ENCODE results near the gene KCNJ1.
A peak's percentile ranks its signal among the peaks of the same experiment; 100 is the strongest.

KCNJ1 gene

DNA sequence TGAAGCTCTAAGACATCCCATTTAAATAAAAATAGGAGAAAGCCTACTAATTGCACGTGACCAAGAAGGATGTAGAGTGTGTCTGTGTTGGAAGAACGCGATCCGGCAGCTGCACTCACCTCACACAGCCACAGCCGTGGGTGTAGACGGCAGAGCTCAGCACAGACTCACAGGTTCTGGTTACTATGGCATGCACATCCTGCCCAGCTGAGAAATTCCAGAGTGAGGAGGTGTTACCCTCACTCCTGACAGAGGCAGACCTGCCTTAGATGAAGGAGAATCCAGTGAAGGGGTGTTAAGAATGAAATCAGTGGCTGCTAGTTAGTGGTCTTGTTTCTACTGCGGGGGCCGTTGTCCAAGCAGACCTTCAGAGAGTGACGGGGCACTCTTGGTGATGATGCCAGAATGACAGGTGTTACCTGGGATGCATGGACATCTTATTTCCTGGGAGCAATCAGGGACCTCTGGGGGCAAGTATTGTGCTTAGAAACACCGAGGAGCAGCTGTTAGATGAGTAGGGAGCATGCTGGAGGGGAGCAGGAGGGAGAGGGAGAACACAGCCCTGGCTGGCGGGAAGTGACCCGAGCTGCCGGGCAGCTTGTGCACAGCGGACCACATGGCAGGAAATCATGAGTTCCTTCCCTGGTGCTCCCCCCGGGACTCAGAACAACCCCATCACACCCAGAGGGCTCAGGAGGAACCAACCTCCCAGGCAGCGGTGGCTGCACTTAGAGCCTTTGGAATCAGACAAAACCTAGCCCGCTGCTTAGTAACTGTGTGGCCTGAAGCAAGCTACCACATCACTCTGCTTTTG lies 36.4 kb upstream of the KCNJ1 start:
- DNase-seq (ENCODE audit: low read depth, low spot score), result no peak
- no peak overlapping the region for H3K4me3 ChIP-seq (ENCODE audit: low read length)

DNA sequence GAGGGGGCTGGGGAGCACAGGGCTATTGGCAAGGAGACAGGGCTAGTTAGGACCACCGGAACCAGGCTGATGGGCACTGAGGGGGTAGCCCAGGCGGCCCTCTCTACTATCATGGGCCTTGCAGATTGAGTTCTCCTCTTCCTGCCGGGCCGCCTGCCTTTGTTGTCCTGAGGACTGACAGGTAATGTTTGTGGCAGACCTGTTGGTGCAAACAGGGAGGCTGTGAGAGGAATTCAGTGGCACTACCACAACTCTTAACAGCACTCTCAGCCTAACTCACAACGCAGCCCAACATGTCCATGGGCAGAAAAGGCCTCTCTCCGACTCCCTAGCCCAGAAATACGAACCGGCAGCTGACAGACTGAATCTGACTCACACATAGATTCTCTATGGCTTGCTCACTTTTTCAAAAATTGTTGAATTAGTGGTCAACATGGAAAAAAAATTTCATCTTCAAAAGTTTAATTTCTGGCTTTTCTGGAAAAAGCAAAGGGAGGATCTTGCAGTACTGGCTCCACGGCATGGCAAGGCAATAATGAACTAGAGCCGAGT lies 35.5 kb upstream of the KCNJ1 start:
- DNase-seq (ENCODE audit: low read depth, low spot score), result no peak
- no peak overlapping the region for H3K4me3 ChIP-seq (ENCODE audit: low read length)

GRCh38 chr11:128901653-128902514 lies 34.8 kb upstream of the KCNJ1 start:
- H3K4me3 ChIP-seq (ENCODE audit: low read length), result no peak overlapping the region
- DNase-seq (ENCODE audit: low read depth, low spot score), result no peak

- no peak overlapping the region for H3K4me3 ChIP-seq (ENCODE audit: low read length)
- DNase-seq (ENCODE audit: low read depth, low spot score), result no peak
These were observed 33.4 kb upstream of the KCNJ1 start for GRCh38 chr11:128900468-128900867.

DNA sequence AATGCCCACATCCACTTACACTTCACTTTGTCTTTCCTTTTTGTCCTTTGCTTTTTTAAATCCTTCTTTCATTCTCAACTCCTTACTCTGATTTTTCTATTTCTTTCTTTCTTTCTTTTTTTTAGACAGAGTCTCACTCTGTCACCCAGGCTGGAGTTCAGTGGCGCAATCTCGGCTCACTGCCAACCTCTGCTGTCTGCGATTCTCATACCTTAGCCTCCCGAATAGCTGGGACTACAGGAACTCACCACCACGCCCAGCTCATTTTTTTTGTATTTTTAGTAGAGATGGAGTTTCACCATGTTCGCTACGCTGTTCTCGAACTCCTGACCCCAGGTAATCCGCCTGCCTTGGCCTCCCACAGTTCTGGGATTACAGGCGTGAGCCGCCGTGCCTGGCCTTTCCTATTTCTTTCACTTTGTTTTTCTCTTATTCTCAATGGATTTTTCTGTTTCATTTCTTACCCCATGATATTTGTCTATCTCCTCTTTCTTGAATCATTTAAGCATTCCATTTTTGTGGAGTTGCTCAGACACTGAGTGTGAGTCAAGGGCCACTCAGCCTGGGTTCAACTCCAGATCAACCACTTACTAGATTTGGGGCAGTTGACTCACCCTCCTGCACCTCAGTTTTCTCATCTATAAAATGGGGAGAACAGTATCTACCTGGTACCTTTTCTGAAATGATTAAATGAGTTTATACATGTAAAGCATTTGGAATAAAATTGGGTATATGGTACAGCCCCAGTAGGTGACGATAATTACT lies 31.7 kb upstream of the KCNJ1 start:
- no peak overlapping the region for H3K4me3 ChIP-seq (ENCODE audit: low read length)
- DNase-seq (ENCODE audit: low read depth, low spot score), result no peak

DNA sequence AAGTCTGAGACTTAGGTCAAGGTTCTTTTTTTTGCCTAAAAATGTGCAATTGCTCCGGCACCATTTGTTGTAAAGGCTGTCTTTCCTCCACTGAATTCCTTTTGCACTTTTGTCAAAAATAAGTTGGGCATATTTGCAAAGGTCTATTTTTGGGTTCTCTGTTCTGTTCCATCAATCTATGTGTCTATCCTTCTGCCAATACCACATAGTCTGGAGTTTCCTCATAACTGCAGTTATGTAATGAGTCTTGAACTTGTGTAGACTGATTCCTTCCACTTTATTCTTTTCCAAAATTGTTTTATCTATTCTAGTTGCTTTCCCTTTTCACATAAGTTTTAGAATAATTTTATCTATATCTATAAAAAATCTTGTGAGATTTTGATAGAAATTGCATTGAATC lies 30.7 kb upstream of the KCNJ1 start:
- DNase-seq (ENCODE audit: low read depth, low spot score), result no peak
- H3K4me3 ChIP-seq (ENCODE audit: low read length), result no peak overlapping the region

- no peak for DNase-seq (ENCODE audit: low read depth, low spot score)
- no peak overlapping the region for H3K4me3 ChIP-seq (ENCODE audit: low read length)
These were observed 29.3 kb upstream of the KCNJ1 start for GRCh38 chr11:128896356-128896755.

DNA sequence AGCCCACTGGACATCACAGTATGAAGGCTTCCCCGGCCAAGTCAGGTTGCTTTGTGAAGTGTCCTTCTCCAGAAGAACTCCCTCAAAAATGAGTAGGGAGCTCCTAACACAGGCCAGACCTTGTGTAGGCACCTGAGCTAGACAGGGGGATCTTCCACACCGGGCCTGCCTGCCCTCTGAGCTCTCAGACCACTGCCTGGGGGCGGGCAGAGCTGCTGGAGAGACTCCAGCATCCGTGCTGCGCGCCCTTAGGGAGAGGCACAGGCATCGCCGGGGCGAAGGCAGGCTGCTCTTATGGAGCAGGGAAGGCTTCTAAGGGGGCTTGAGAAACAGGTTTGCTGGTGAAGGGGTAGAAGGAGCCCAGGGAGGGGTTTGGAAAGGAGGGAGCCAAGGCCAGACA lies 28.4 kb upstream of the KCNJ1 start:
- no peak overlapping the region for H3K4me3 ChIP-seq (ENCODE audit: low read length)

GRCh38 chr11:128894685-128895084 lies 27.6 kb upstream of the KCNJ1 start:
- H3K4me3 ChIP-seq (ENCODE audit: low read length), result no peak overlapping the region
- DNase-seq (ENCODE audit: low read depth, low spot score), result no peak

More for the DNA sequence above, 28.4 kb upstream of the KCNJ1 start:
- no peak for DNase-seq (ENCODE audit: low read depth, low spot score)

GRCh38 chr11:128894286-128894681 lies 27.2 kb upstream of the KCNJ1 start:
- no peak for DNase-seq (ENCODE audit: low read depth, low spot score)
- H3K4me3 ChIP-seq (ENCODE audit: low read length), result no peak overlapping the region

- DNase-seq (ENCODE audit: low read depth, low spot score), result peak; percentile 10
- no peak overlapping the region for H3K4me3 ChIP-seq (ENCODE audit: low read length)
These were observed 26.6 kb upstream of the KCNJ1 start for GRCh38 chr11:128893578-128894285.

DNA sequence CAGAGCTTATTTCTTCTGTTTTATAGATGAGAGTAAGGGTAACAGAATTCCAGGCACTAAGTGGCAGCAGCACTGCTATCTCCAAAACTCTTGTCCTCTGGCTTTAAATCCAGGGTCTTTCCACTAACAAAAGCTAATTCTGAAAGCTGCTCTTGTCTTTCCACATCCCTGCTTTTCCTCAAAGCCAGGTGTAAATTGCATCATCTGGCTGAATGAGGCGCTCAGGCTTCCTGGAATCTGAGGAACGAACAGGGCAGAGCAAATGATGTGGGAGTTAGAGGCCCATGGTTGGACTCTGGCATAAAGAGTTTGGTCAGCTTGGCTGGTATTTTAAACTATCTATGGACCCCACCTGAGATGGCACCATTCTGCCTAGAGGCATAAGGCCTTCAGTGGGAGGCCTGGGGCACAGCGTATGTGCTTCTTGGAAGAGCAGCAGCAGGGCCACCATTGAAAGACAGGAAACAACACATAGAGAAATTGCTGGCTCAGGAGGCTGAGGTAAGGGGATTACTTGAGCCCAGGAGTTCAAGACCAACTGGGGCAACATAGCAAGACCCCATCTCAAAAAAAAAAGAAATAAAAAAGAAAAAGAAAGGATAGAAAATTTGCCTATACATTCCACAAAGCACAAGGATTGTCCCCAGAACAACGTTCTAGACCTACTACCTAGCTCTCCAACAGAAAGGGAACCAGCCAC lies 25.9 kb upstream of the KCNJ1 start:
- no peak for DNase-seq (ENCODE audit: low read depth, low spot score)
- H3K4me3 ChIP-seq (ENCODE audit: low read length), result no peak overlapping the region

- no peak for DNase-seq (ENCODE audit: low read depth, low spot score)
- no peak overlapping the region for H3K4me3 ChIP-seq (ENCODE audit: low read length)
These were observed 24.9 kb upstream of the KCNJ1 start for GRCh38 chr11:128891913-128892398.

GRCh38 chr11:128890543-128891368 lies 23.7 kb upstream of the KCNJ1 start, which contains the start of gene KCNJ5:
Gene KCNJ5, plus strand, starts transcription at chr11:128891356. Its CDS starts 19,918 bp downstream, at chr11:128911274.
- no peak within 1 kb of the TSS for H3K4me3 ChIP-seq (ENCODE audit: low read length)
- no peak for DNase-seq (ENCODE audit: low read depth, low spot score)

GRCh38 chr11:128890216-128890542 lies 23.1 kb upstream of the KCNJ1 start:
- H3K4me3 ChIP-seq (ENCODE audit: low read length), result no peak overlapping the region

GRCh38 chr11:128889657-128890213 lies 22.6 kb upstream of the KCNJ1 start:
- no peak for DNase-seq (ENCODE audit: low read depth, low spot score)
- no peak overlapping the region for H3K4me3 ChIP-seq (ENCODE audit: low read length)

More at GRCh38 chr11:128890216-128890542, 23.1 kb upstream of the KCNJ1 start:
- no peak for DNase-seq (ENCODE audit: low read depth, low spot score)
